Testis (tissue), 2 donors: ENCODE measurements around the gene AMT.

Source experiments
- POLR2A ChIP-seq: fragments of 450-650 bp; IDR thresholded peaks from one replicate; pipeline ENCODE4 v1.6.1; 2017; ENCODE audit warnings: antibody characterized with exemption, mild to moderate bottlenecking, moderate library complexity
- TF ChIP-seq, protein P1 (sequence below), 3 experiments: fragments of 450-650 bp in 2 of 3; fragments of 200-600 bp in 1 of 3; sonication (generic) in 1 of 3; IDR thresholded peaks; one replicate each; pipeline ENCODE4 v1.5.1; 2016 to 2019; ENCODE audit warnings: antibody characterized with exemption in 3 of 3, mild to moderate bottlenecking in 2 of 3, moderate library complexity in 1 of 3

GRCh38 chr3:49388289-49388820 is 33.9 kb downstream of the AMT start:
- TF ChIP-seq, protein P1, sequence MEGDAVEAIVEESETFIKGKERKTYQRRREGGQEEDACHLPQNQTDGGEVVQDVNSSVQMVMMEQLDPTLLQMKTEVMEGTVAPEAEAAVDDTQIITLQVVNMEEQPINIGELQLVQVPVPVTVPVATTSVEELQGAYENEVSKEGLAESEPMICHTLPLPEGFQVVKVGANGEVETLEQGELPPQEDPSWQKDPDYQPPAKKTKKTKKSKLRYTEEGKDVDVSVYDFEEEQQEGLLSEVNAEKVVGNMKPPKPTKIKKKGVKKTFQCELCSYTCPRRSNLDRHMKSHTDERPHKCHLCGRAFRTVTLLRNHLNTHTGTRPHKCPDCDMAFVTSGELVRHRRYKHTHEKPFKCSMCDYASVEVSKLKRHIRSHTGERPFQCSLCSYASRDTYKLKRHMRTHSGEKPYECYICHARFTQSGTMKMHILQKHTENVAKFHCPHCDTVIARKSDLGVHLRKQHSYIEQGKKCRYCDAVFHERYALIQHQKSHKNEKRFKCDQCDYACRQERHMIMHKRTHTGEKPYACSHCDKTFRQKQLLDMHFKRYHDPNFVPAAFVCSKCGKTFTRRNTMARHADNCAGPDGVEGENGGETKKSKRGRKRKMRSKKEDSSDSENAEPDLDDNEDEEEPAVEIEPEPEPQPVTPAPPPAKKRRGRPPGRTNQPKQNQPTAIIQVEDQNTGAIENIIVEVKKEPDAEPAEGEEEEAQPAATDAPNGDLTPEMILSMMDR (IDR thresholded peaks at IDR 0.05): no peak
- TF ChIP-seq POLR2A: no peak
